Heart left ventricle (tissue), 13 donors: ENCODE data around the gene GOLGA8J.
"Not testable (repeated sequence)": the region's sequence is repeated elsewhere in the genome, so short reads cannot be mapped to it uniquely, and the experiment has no call there.

ENCODE experiments used
- POLR2A ChIP-seq, 2 donors: fragments of 450-650 bp; IDR thresholded peaks; one replicate each; pipeline ENCODE4 v1.6.1; 2017; ENCODE audit warnings: antibody characterized with exemption in 2 of 2, mild to moderate bottlenecking in 2 of 2, moderate library complexity in 2 of 2
- TF ChIP-seq, protein P1 (sequence below), 12 donors: fragments of 200-600 bp; sonication (generic) in 4 of 12; IDR thresholded peaks; one replicate each; pipeline versions ENCODE4 v1.5.0 to v1.8.0; 2018 to 2022; ENCODE audit warnings: antibody characterized with exemption in 12 of 12, mild to moderate bottlenecking in 5 of 12
- donor health status: ischemic (EF 13 %, LVEDD 7.1; RV severe dilation, severe dysfunction).
- donor health status: DM: no; HTN: yes; CAD: no.
- donor health status: DM: no; HTN: no; CAD: no.
- donor health status: ischemic (EF 25% LVEDD 6.9; RV normal size, moderate dysfunction).
- donor health status: ischemic (EF 25% LVEDD 5.7; RV mildly dilated, moderate dysfunction).
- donor health status: ischemic (EF 35%, LVEDD 5.7; RV mildly dilated, moderate dysfunction).
- donor health status: nonischemic (EF 11% LVEDD 7.7; RV severe dilation, severe dysfunction).
- donor health status: DM: yes; HTN: yes; CAD: no.
- donor health status: PGD.
- donor health status: ischemic (EF 29% LVEDD 5.4; RV normal size, mild dysfunction).
- donor health status: nonischemic (EF 23%, LVEDD 6.1; RV moderate dilation, normal function).

DNA sequence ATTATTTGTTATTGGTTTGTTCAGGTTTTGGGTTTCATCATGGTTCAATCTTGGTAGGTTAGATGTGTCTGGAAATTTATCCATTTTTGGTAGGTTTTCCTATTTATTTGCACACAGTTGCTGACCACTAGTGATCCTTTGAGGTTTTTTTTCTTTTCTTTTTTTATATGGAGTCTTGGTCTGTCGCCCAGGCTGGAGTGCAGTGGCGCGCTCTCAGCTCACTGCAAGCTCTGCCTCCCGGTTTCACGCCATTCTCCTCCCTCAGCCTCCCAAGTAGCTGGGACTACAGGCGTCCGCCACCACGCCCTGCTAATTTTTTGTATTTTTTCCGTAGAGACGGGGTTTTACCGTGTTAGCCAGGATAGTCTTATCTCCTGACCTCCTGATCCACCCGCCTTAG is 20.1 kb downstream of the GOLGA8J start:
- TF ChIP-seq, protein P1, sequence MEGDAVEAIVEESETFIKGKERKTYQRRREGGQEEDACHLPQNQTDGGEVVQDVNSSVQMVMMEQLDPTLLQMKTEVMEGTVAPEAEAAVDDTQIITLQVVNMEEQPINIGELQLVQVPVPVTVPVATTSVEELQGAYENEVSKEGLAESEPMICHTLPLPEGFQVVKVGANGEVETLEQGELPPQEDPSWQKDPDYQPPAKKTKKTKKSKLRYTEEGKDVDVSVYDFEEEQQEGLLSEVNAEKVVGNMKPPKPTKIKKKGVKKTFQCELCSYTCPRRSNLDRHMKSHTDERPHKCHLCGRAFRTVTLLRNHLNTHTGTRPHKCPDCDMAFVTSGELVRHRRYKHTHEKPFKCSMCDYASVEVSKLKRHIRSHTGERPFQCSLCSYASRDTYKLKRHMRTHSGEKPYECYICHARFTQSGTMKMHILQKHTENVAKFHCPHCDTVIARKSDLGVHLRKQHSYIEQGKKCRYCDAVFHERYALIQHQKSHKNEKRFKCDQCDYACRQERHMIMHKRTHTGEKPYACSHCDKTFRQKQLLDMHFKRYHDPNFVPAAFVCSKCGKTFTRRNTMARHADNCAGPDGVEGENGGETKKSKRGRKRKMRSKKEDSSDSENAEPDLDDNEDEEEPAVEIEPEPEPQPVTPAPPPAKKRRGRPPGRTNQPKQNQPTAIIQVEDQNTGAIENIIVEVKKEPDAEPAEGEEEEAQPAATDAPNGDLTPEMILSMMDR (IDR thresholded peaks at IDR 0.05): not testable (repeated sequence)
- TF ChIP-seq POLR2A (IDR thresholded peaks at IDR 0.05): not testable (repeated sequence)
